Stimulated activated CD4-positive, alpha-beta T cell treated with anti-CD3 and anti-CD28 coated beads, Interleukin-4, amount 100 ng/mL, for 1 hour (primary cell): ENCODE data around the gene CKS2.

Source experiments
- DNase-seq: peaks from one replicate; pipeline ENCODE4 v3.0.0-alpha.2; 2020

Gene CKS2

GRCh38 chr9:89351584-89352300 is 40.7 kb downstream of the CKS2 start:
- DNase-seq: no peak

- DNase-seq: no peak
Measured at GRCh38 chr9:89352451-89352850, 41.5 kb downstream of the CKS2 start.

GRCh38 chr9:89352874-89353649 is 42.1 kb downstream of the CKS2 start:
- DNase-seq: no peak

- DNase-seq: no peak
Measured at GRCh38 chr9:89353989-89354388, 43.0 kb downstream of the CKS2 start.

GRCh38 chr9:89354471-89354870 is 43.5 kb downstream of the CKS2 start:
- DNase-seq: no peak

- DNase-seq: no peak
Measured at GRCh38 chr9:89356782-89357181, 45.8 kb downstream of the CKS2 start.

- DNase-seq: no peak
Measured at GRCh38 chr9:89357331-89358197, 46.6 kb downstream of the CKS2 start.

- DNase-seq: no peak
Measured at GRCh38 chr9:89358376-89358916, 47.5 kb downstream of the CKS2 start.

GRCh38 chr9:89358985-89359384 is 48.0 kb downstream of the CKS2 start:
- DNase-seq: no peak

GRCh38 chr9:89359751-89360261 is 48.8 kb downstream of the CKS2 start:
- no peak for DNase-seq

GRCh38 chr9:89360465-89360864 is 49.5 kb downstream of the CKS2 start:
- no peak for DNase-seq

- no peak for DNase-seq
Measured at GRCh38 chr9:89361031-89361430, 50.0 kb downstream of the CKS2 start.

- no peak for DNase-seq
Measured at GRCh38 chr9:89361816-89362646, 51.0 kb downstream of the CKS2 start.

- no peak for DNase-seq
Measured at GRCh38 chr9:89362647-89363310, 51.8 kb downstream of the CKS2 start.

GRCh38 chr9:89363311-89363670 is 52.3 kb downstream of the CKS2 start:
- no peak for DNase-seq

GRCh38 chr9:89363921-89364665 is 53.1 kb downstream of the CKS2 start:
- DNase-seq: no peak

GRCh38 chr9:89364666-89365531 is 53.9 kb downstream of the CKS2 start:
- DNase-seq: no peak

GRCh38 chr9:89365532-89365912 is 54.5 kb downstream of the CKS2 start:
- no peak for DNase-seq
